ENCODE measurements around the gene RASA3. TPM values are rescaled to one million over a fixed set of nuclear protein-coding genes. Genes with fewer than 3 reads are reported as not detected.

Gene RASA3
- total RNA-seq, 2 donors from 2014 or later = 6.5 to 9.0 TPM

DNA sequence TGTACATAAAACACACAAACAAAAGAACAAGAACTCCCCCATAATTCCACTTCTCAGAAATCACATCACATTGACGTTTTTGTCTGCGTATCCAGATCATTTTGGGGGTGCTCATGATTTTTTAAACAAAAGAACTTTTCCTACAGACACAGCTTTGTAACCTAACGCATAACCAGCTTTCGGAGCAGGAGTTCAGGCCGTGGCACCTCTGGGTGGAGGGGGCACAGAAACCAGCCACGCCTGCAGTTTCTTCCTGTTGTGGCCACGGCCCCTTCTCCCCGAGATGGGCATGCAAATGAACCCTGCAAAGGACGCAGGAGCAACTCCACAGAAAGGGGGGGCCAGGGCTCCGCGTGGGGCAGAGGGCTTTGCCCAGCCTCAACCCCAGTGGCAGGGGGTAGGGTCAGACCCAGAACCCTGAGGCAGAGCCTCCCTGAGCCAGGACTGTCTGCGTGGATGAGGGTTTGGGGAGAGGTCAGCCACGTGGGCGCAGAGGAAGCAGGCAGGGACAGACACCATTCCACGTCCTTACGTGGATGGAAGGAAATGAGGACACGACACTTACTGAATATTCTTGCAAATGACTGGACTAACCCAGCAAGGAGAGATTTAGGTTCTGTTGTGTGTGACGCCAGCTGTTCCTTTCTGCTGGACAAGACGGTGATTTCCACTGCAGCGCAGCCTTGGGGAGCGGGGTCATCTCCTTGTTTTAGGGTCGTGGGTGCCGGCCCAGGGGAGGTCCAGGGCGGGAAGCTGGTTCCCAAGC lies 64.4 kb downstream of the RASA3 start:
- intact Hi-C loops (cut with DNase I, micrococcal nuclease) = no loop called here
- no peak for ATAC-seq
- peak in 1 of 2 donors; percentile 61 for DNase-seq

DNA sequence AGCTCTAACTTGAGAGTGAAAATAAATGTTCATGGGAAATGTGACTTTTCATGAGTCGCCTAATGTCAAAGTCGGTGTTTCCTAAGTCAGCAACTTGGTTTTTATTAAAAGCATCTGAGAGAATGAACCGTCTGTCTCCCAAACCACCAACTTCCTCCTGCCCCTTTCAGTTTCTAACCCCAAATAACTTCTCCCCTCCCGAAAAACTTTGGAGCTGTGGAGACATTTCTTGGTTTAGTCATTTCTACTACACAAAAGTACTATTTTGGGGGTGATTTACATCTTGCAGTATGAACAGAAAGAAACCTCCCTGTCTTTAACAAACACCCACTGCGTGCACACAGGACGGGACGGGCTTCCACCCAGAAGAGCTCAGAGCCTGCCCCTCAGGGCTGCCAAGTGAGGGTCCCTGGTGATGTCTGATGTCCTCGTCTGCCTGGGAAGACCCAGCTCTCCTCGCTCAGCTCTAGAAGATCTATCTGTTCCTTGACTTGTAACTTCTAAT lies 65.0 kb downstream of the RASA3 start:
- intact Hi-C loops (cut with DNase I, micrococcal nuclease) = no loop called here
- ATAC-seq = no peak
- no peak for DNase-seq

DNA sequence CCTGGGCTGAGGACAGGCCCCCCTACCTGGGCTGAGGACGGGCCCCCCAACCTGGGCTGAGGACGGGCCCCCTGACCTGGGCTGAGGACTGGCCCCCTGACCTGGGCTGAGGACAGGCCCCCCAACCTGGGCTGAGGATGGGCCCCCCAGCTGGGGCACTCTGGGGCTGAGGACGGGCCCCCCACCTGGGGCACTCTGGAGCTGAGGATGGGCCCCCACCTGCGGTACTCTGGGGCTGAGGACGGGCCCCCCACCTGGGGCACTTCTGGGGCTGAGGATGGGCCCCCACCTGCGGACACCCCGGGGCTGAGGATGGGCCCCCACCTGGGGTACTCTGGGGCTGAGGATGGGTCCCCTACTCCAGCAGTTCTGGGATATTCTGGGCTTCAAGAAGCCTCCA lies 65.5 kb downstream of the RASA3 start:
- intact Hi-C loops (cut with DNase I, micrococcal nuclease) = no loop called here
- no peak for ATAC-seq
- DNase-seq = no peak

DNA sequence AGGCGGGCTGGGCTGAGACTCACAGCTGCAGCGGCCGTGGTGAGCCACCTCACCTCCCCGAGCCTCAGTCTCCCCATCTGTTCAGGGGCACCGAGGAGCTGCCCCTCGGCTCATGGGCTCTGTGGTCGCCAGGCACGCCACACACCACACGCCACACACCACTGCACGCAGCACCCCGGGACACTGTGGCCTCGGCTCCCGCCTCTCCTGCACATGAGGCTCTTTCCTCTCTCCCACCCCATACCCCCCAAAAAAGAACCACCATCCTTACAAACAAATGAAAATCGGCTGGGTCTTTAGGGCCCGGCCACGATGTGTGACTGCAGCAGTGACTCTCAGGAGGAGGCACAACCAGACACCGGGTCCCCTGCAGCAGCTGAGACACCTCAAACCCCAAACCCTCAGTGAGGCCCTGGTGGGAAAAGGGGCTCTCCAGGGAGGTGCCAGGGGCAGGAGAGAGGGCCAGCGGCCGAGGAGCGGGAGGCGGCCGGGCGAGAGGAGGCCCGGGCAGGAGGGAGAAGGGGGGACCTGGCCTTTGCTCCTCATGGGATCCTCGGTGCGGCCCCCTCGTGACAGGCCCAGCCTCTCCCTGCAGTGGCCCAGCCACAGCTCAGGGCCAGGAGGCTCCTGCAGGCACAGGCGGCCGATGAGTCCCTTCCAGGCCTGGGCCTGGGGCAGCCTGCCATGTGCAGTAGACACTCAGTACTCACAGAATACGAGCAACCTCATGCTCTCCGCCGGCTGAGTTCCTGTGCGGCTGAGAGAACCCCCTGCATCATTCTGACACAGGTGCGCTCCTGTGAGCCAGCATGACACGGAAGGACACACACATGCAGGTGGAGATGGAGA lies 66.3 kb downstream of the RASA3 start:
- ATAC-seq = no peak
- intact Hi-C loops (cut with DNase I, micrococcal nuclease) = no loop called here
- no peak for DNase-seq

DNA sequence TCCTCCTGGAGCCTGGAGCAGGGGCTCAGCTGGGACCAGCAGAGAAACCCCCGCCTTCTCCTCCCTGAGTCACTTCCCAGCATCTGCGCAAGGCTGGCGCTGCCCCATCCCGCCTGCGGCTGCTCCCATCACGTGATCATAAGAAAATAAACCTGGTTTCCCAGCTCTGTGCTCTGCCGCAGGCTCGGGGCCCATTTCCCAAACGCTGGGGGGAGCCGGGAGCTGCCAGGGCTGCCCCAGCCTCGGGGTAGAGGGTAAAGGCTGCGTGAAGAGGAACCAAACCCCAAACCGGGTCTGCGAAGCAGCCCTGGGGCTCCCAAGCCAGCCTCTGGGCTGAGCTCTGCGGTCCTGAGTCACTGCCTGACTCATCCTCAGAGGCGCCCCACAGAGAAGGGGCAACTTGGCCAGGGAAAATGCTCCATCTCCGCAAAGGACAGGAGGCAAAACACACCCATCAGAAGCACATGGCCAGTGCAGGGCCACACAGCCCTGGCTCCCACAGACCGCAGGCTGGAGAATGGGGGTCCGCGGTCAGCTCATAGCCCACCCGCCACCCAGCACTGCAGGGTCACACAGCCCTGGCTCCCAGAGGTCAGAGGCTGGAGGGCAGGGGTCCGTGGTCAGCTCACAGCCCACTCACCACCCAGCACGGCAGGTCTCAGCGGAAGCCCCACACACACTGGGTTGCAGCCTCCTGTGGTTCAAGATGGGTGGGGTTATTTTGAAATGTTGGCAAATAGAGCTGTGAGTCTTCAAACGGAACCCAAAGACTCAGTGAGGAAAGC lies 67.1 kb downstream of the RASA3 start:
- DNase-seq = peak; percentile 67 to 84
- ATAC-seq = peak; percentile 86
- intact Hi-C loops (cut with DNase I, micrococcal nuclease) = no loop called here

DNA sequence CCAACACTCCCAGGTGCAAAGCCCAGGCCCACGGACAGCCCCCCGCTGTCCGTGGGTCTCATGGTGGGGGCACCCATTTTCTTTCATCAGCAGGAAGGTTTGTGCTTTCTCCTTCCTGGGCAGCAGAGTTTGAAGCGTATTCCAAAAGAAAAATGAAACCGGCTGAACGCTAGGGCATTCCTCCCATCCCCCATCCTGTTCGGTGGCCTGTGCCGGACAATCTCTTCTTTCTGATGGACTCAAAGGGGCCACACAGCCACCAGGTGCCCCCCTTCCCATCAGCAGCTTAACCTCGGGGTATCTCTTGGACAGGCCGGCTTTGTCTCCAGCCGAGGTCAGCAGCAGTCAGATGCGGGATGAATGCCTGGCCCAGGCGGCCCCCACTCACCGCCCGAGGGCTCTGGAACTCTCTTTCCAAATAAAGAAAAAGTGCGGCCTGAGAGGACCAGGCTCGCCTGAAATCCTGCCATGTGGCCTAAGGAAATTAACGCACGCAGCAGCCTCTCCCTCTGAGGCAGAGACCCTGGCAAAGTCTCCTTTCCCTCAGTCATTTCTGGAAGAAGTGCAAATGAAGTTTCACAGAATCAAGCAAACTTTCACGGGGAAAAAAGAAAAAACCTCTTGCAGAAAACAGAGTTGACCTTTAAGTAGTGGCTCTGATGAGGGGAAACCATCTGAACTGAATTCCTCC lies 67.8 kb downstream of the RASA3 start:
- DNase-seq (peak in 1 of 2 donors; percentile 52), ATAC-seq (no peak)
- intact Hi-C loops (cut with DNase I, micrococcal nuclease) = no loop called here

DNA sequence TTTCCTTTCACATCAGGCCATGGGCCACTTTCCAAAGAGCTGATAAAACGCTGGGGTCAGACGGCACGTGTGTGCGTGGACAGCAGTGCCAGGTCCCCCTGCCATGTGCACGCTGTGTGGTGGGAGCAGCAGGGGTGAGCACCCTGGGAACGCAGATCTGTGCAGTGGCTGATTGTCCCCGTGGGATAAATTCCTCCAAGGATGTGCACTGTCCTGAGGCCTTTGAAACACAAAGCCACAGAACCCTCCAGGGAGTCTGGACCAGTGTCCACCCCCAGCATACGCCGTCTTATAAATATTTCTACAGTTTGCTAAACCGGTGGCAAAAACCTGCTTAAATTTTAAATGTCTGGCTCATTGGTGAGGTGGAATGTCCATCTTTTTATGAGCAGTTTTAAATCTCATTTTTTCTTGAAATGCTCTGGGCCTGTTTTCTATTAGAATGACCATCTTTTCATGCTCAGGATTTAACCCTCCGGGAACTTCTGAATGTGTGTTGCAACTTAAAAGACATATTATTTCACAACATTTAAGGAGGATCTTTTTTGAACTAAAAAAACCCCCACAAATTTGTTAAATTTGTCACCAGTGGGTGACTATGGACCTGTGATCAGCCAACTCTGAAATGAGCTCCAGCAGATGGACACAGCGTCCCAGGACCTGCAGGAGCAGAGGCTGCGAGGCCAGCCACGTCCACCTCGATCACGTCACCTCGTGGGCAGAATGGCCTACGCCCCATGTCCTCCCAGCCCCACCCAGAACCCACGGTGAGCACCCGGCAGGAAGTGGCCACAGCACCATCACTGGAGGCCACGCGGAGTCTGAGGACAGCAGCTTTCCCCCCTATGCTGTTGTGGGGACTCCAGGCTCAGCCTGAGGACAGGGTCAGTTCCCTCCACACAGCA lies 68.6 kb downstream of the RASA3 start:
- intact Hi-C loops (cut with DNase I, micrococcal nuclease) = no loop called here
- DNase-seq (peak in 1 of 2 donors; percentile 74), ATAC-seq (peak; percentile 7)

DNA sequence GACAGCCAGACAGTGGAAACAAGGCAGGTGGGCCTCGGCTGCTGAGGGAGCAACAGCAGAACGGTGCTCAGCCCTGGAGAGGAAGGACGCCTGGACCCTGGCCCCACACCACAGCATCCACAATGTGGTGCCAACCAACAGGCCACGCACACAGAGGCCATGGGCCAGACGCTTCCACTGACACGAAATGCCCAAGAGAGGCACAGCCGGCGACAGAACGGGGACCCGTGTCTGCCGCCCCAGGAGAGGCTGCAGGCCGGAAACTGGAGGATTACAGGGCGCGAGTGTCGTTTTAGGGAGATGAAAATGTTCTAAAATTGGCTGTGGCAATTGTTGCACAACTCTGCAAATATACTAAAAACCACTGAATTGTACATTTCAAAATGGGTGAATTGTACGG lies 69.7 kb downstream of the RASA3 start:
- DNase-seq = no peak
- intact Hi-C loops (cut with DNase I, micrococcal nuclease) = no loop called here
- no peak for ATAC-seq

DNA sequence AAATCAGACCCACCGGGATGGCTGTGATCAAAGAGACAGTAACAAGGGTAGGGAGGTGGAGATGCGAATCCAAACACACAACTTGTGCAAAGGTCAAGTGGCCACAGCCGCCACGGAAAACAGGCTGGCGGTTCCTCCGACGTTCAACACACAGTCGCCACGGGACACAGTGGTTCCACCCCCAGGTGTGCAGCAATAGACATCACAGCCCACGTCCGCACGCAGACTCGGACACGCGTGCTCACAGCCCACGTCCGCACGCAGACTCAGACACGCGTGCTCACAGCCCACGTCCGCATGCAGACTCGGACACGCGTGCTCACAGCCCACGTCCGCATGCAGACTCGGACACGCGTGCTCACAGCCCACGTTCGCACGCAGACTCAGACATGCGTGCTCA lies 70.1 kb downstream of the RASA3 start:
- intact Hi-C loops (cut with DNase I, micrococcal nuclease) = no loop called here
- ATAC-seq (no peak), DNase-seq (no peak)

DNA sequence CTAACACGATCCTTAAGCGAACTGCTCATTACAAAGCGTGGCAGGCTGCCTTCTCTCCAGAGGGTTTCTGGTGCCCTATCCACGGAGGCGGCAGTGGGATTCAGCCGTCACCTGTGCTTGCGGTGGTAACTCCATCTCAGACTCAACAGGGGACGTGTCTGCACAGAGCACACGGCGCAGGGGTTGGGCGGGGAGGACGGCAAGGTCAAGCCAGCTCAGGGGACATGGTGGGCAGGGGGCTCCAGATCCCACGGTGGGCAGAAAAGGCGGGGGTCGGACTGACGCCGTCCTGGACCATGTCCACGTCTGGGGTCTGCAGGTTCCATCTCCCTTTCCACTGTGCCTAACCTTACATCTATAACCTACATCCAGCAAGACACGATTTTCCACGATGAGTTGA lies 70.7 kb downstream of the RASA3 start:
- intact Hi-C loops (cut with DNase I, micrococcal nuclease) = no loop called here
- ATAC-seq (no peak), DNase-seq (no peak)

DNA sequence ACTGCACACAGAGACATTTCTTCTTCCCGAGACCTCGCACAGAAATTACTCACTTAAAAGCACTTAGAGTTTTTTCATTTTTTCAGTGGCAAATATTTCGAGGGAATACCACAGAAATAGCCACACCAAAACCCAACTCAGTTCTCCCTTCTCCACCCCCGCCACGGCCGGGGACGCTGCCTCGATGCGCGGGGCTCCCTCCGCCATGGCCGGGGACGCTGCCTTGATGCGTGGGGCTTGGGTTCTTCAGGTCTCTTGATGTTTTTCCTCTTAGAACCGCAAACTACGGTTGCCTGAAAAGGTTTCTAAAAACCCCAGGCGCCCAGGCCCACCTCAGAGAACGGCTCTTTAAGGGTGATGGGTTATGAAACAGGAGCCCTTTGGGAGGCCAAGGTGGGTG lies 71.4 kb downstream of the RASA3 start:
- DNase-seq (no peak), ATAC-seq (no peak)
- intact Hi-C loops (cut with DNase I, micrococcal nuclease) = no loop called here

DNA sequence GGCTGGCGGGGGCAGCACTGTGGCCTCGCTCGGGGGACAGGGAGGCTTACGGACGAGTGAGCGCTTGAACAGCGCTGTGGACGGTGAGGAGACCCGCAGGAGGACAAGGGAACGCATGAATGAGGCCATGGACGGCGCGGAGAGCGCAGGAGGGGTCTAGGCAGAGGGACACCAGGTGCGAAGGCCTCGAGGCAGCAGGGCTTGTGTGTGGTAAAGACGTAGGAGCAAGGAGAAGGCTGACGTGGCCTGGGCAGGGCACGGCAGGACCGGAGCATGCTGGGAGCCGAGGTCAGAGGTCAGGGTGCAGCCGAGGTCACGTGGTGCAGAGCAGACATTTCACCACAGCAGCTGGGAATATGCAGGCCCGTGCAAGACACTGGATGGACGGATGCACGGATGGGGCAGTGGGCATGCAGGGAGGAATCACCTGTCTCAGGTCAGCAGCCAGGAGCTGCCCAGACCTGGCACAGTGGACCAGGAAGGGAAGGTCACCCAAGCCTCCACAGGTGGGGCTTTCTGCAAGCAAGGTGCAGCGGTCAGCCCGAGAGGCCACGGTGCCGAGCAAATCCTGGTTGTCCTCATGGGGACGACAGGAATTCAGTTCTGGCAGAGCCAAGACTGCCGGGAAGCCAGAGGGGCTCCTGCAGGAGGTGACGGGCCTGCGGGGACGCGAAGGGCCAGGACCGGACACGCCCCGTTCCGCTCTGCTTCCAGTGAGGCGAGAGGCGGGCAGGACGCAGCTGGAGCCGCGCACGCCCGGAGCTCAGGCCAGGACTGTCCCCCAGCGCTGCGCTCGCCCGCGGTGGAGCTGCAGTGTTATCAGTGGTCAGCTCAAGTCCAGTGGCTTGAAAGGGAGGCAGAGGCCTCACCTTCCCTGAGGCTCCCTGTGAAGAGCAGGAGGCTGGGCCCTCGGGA lies 72.2 kb downstream of the RASA3 start:
- intact Hi-C loops (cut with DNase I, micrococcal nuclease) = no loop called here
- DNase-seq (no peak), ATAC-seq (no peak)

DNA sequence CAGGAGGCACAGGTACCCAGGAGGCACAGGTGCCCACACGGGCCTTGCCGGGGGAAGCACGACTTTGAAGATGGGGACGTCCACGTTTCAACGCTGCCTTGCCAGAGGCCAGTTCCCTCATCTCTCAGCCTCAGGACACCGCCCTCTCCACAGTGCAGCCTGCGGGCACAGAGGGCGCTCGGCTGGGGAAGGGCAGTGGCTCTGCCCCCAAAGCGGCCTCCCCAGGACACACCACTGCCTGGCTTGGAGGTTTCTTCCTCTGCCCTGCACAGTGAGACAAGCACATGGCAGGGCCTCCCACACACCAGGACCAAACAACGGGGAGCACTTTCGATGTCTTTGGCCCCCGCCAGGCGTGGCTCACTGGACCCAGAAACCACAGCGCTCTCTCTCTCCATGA lies 73.0 kb downstream of the RASA3 start:
- no peak for DNase-seq
- intact Hi-C loops (cut with DNase I, micrococcal nuclease) = no loop called here
- no peak for ATAC-seq

DNA sequence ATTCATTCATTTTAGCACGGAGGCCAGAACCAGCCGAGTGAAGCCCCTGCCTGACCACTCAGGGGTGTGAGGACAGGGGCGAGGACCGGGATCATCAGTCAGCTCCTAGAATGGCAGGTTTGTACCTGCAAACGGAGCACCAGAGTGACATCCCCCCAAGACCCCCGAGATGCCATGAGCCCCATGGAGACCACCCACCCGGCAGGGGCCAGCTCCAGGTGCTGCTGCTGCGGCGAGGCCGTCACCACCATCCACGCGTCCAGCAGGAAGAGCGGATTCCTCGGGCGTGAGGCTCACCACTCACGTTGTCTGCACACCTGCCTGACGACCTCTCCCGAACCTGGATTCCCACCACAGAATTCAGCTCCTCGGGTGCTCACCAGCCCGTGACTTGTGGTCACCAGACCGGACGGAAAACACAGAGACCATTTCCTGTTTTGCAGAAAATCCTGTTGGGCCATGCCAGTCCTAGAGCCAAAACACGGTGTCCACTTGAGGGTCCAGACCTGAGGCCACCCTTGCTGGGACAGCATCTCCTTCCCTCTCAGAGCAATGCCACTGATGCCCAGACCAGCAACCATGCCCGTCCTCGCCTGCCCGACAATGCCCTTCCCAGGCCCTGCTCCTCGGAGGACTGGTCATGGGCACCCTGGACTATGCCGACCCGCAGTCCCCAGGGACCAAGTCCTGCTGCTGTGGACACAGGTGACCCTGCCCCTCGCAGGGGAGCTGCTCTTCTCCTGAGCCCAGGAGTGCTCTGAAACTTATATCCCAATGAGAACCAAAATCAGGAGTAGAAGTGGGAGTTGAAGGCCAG lies 74.2 kb downstream of the RASA3 start:
- intact Hi-C loops (cut with DNase I, micrococcal nuclease) = no loop called here
- ATAC-seq (no peak), DNase-seq (no peak)

DNA sequence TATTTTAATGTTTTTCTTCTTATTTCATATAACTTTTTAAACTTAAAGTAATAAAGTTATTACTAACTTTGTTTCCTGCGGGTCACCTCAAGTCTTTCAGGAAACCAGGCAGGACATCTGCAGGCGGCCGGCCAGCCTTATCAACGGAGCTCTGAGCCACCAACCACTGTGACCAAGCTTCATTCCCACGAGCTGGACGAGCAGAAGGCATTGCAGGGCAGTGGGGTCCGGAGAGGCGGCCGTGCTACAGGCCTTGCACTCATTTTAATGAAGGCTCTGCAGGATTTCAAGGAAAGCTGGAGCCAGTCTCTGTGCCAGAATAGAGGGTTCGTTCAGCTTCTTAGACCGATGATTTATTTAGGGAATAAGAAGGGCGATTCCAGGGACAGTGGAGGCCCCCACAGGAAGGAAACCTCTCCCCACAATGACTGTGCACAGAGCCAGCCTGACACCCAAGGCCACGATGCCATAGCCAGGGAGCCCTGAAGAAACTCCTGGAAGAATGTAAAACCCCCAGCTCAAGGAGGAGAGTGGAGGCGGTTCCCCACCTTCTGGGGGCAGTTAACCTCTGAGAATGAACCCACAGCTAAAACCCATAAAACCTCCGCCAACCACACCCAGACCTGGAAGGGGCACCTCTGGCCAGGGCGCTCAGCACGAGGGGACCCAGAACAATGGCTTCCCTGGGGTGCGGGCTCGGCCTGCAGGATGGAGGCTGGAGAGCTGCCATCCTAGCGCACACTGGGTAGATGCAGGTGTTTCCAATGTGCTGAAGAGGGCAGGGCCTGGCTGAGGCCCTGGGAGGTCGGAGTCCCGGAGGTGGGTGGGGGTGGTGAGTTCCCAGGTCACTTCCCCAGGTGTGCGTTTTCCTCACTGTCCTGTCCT lies 75.0 kb downstream of the RASA3 start:
- DNase-seq = no peak
- ATAC-seq = peak; percentile 52
- intact Hi-C loops (cut with DNase I, micrococcal nuclease) = no loop called here

Data from left colon (tissue), 2 donors.